Colonic mucosa (tissue), 4 donors: ENCODE measurements around the gene SRGAP1. TPM values are rescaled to one million over a fixed set of nuclear protein-coding genes. Genes with fewer than 3 reads are reported as not detected.

Experiments
- DNase-seq: peaks from one replicate; pipeline ENCODE4 v3.0.0-alpha.2; 2020
- H3K27ac ChIP-seq: fragments of 200-600 bp; one replicate; pipeline ENCODE4 v1.8.0; 2021
- H3K27me3 ChIP-seq: fragments of 200-600 bp; one replicate; pipeline ENCODE4 v1.8.0; 2021
- H3K36me3 ChIP-seq: fragments of 200-600 bp; one replicate; pipeline ENCODE4 v1.8.0; 2021
- H3K4me1 ChIP-seq: fragments of 200-600 bp; one replicate; pipeline ENCODE4 v1.8.0; 2021; ENCODE audit warnings: mild to moderate bottlenecking
- H3K4me3 ChIP-seq: fragments of 200-600 bp; one replicate; pipeline ENCODE4 v1.8.0; 2021
- H3K9ac ChIP-seq, 2 donors: one replicate each; pipeline ENCODE4 v1.7.0; 2013; ENCODE audit warnings: control low read depth in 2 of 2, low read depth in 2 of 2, low read length in 2 of 2
- H3K9me3 ChIP-seq: fragments of 200-600 bp; one replicate; pipeline ENCODE4 v1.8.0; 2021
- intact Hi-C: fragments of 100-400 bp; cut with DNase I; formaldehyde crosslinking; loops from one replicate; pipeline ENCODE4 v1.14.1; 2022
- total RNA-seq, 2 donors: library from RNA; stranded (reverse); fragmentation: NEBNext Ultra II Directional in 1 of 2; extraction: Animal tissue kit (Norgen Biotek cat#: 25700) in 1 of 2; gene quantifications; one replicate each; pipeline ENCODE4 v1.2.1, GENCODE V29; 2021
- TF ChIP-seq, protein P1 (sequence below): fragments of 200-600 bp; IDR thresholded peaks from one replicate; pipeline ENCODE4 v1.8.0; 2022; ENCODE audit warnings: antibody characterized with exemption, mild to moderate bottlenecking
- donor health status: healthy.
- donor health status: DM: no; HTN: no; CAD: no.
- donor health status: DM: no; HTN: no; CAD: no.

Gene SRGAP1
- total RNA-seq, 2 donors from 2014 or later: 8.7 to 9.8 TPM

DNA sequence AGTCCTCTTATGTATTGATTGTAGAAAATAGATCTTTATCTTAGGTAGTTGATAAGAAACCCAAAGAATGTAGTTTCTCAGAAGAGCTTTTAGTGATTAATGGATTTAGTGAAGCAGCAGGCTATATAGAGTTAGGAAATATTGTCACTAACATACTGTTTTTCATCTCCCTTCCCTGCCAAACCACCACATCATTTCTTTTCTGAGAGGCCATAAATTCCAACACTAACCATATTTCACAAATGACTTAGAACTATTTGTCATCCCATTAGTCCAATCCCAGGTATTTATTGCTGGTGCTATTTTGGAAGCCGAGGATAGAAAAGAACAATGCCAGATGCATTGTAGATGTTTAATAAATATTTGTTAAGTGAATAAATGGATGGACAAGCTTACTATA, 191.9 kb downstream of the SRGAP1 start:
- H3K9ac ChIP-seq: no peak overlapping the region
- no peaks in the 10 kb centered on the region for H3K4me1 ChIP-seq
- DNase-seq: no peak
- no peak overlapping the region for H3K4me3 ChIP-seq
- no peaks in the 10 kb centered on the region for H3K27me3 ChIP-seq
- no peak overlapping the region for H3K27ac ChIP-seq
- intact Hi-C loops: no loop called here
- H3K36me3 ChIP-seq: no peaks in the 10 kb centered on the region
- TF ChIP-seq, protein P1, sequence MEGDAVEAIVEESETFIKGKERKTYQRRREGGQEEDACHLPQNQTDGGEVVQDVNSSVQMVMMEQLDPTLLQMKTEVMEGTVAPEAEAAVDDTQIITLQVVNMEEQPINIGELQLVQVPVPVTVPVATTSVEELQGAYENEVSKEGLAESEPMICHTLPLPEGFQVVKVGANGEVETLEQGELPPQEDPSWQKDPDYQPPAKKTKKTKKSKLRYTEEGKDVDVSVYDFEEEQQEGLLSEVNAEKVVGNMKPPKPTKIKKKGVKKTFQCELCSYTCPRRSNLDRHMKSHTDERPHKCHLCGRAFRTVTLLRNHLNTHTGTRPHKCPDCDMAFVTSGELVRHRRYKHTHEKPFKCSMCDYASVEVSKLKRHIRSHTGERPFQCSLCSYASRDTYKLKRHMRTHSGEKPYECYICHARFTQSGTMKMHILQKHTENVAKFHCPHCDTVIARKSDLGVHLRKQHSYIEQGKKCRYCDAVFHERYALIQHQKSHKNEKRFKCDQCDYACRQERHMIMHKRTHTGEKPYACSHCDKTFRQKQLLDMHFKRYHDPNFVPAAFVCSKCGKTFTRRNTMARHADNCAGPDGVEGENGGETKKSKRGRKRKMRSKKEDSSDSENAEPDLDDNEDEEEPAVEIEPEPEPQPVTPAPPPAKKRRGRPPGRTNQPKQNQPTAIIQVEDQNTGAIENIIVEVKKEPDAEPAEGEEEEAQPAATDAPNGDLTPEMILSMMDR: no peak
- H3K9me3 ChIP-seq: no peaks in the 10 kb centered on the region

DNA sequence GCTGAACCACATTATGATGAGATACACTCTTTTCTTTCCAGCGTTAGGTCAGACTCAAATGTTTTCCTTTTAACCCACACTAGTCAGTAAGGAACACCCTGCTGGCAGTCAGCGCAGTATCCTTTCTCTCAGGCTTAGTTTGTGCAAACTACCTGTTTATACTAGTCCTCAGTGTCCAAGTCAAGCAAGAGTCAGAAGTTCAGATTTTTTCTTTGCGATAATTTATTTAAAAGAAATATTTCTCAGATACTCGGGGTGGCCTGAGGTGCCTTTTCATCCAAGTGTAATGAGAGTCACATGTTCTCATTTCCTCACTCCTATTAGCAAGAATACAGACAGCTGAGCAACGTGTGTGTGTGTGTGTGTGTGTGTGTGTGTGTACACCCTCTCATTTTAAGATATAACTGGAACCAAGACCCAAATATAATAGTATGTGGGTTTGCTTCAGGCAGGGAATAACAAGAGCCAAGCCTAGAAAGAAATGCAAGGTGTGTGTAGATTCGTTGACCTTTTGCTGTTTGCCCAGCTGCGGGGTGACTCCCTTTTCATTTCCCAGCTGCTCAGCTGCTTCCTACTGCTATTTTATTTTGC, 194.9 kb downstream of the SRGAP1 start:
- Histone ChIP-seq H3K27ac (peak overlapping the region; percentile 58), H3K4me3 (no peak overlapping the region), H3K9me3 (no peaks in the 10 kb centered on the region), H3K27me3 (no peaks in the 10 kb centered on the region), H3K36me3 (no peaks in the 10 kb centered on the region), H3K9ac (peak overlapping the region in 1 of 2 donors; percentile 48), H3K4me1 (no peaks in the 10 kb centered on the region)
- TF ChIP-seq, protein P1: no peak
- peak; percentile 68 for DNase-seq
- intact Hi-C loops: no loop called here

DNA sequence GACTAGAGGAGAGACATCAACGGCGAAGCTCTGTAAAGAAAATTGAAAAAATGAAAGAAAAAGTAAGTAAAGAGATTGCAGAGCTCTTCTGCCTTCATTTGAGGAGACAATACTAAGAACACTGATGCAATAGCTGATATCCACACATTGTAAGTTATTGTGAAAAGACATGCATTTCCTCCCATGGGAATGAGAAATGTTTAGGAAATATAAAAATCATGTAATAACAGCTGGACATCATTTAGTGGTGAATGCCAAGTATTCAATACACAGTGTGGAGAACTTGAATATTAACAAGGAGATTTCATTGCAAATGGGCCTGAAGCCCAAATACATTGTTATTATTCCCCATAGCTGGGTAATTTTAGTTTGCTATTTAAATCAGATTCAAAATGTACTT, 198.4 kb downstream of the SRGAP1 start:
- Histone ChIP-seq H3K36me3 (no peaks in the 10 kb centered on the region), H3K4me1 (no peaks in the 10 kb centered on the region), H3K9ac (no peak overlapping the region), H3K27ac (no peak overlapping the region), H3K9me3 (no peaks in the 10 kb centered on the region), H3K27me3 (no peaks in the 10 kb centered on the region), H3K4me3 (no peak overlapping the region)
- no peak for DNase-seq
- TF ChIP-seq, protein P1: no peak
- intact Hi-C loops: no loop called here

DNA sequence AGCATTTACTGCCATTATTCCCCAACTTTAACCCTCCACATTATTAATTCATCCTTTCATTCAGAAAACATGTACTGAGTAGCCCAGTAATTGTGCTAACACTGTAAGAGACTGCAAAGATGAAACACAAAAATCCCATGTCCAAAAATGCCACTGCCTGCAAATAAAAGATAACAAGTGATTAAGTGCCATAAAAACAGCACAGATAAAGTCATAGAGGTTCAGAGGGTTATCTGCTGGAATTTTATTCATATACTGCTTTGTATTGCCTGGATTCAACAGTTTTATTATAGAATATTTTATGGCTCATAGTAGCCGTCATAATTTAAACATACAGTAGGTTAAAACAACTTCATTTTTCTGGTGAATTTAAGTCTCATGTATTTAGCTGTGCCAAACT, 199.7 kb downstream of the SRGAP1 start:
- no peaks in the 10 kb centered on the region for H3K27me3 ChIP-seq
- no peaks in the 10 kb centered on the region for H3K4me1 ChIP-seq
- no peak for DNase-seq
- H3K9ac ChIP-seq: no peak overlapping the region
- no peak overlapping the region for H3K27ac ChIP-seq
- H3K36me3 ChIP-seq: no peaks in the 10 kb centered on the region
- no peaks in the 10 kb centered on the region for H3K9me3 ChIP-seq
- TF ChIP-seq, protein P1: no peak
- intact Hi-C loops: no loop called here
- no peak overlapping the region for H3K4me3 ChIP-seq

DNA sequence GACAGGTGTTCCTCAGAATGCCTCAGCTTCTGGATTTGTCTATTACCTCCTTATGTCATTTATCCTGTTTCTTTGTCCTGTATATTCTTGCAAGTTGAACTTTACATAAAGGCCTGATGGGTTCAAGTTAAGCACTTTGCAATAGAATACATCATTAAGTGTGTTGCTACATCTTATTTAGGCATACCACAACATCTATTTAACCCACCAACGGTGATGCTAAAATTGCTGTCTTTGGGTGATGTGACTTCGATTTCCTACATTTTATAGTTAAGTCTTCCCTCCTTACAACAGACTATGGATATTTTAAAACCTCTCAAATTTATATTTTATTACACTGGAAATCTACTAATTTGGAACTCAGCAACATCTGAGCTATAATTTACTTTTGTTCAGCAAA, 206.6 kb downstream of the SRGAP1 start:
- Histone ChIP-seq H3K36me3 (no peaks in the 10 kb centered on the region), H3K4me1 (no peaks in the 10 kb centered on the region), H3K9me3 (no peaks in the 10 kb centered on the region), H3K4me3 (no peak overlapping the region), H3K27ac (no peak overlapping the region), H3K9ac (no peak overlapping the region), H3K27me3 (no peaks in the 10 kb centered on the region)
- no peak for DNase-seq
- TF ChIP-seq, protein P1: no peak
- intact Hi-C loops: no loop called here
